Left lobe of liver (tissue), 2 donors: Measurements from ENCODE around the gene PANK3. TPM values are rescaled to one million over a fixed set of nuclear protein-coding genes. Genes with fewer than 3 reads are reported as not detected.
A peak's percentile ranks its signal among the peaks of the same experiment; 100 is the strongest.
"Not testable (repeated sequence)": the region's sequence is repeated elsewhere in the genome, so short reads cannot be mapped to it uniquely, and the experiment has no call there.

Experiments
- ATAC-seq: fragments of 200-7000 bp; cut with Tn5 transposase; one replicate; pipeline ENCODE4 v1.9.1; 2020; ENCODE audit warnings: mild to moderate bottlenecking, moderate library complexity
- DNase-seq: peaks from one replicate; pipeline ENCODE4 v3.0.0-alpha.2; 2020; ENCODE audit warnings: low spot score
- total RNA-seq: library from RNA; stranded (reverse); gene quantifications from one replicate; pipeline ENCODE4 v1.2.1, GENCODE V29; 2021
- donor health status: DM: no; HTN: no; CAD: no; lungs with moderate emphysema.
- donor health status: DM: no; HTN: yes; CAD: no.

Gene PANK3
- total RNA-seq, 1 donor from 2014 or later, result 41.3 TPM

- DNase-seq, ATAC-seq: not testable (repeated sequence)
These were observed 17.0 kb upstream of the PANK3 start for GRCh38 chr5:168596122-168596521.

- peak; percentile 86 for ATAC-seq
- DNase-seq, result peak; percentile 94
These were observed 12.8 kb upstream of the PANK3 start for GRCh38 chr5:168592014-168592368.

GRCh38 chr5:168591302-168592013, 12.3 kb upstream of the PANK3 start:
- ATAC-seq (peak; percentile 24), DNase-seq (no peak)

- ATAC-seq (peak; percentile 82), DNase-seq (peak; percentile 66)
These were observed 11.5 kb upstream of the PANK3 start for GRCh38 chr5:168590666-168591065.

DNA sequence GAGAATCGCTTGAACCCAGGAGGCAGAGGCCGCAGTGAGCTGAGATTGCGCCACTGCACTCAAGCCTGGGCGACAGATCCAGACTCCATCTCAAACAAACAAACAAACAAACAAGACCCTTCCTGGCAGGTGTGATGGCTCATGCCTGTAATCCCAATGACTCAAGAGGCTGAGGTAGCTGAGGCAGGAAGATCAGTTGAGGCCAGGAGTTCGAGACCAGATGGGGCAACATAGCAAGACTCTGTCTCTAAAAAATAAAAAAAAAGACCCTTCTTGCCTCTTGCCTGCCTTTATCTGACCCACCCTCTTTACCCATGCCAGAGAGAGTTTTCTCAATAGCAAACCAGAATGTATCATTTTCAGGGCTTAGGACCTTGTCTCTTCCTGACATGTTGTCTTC, 8.8 kb upstream of the PANK3 start:
- DNase-seq (no peak), ATAC-seq (no peak)

GRCh38 chr5:168585119-168585856, 6.1 kb upstream of the PANK3 start:
- DNase-seq (no peak), ATAC-seq (no peak)

DNA sequence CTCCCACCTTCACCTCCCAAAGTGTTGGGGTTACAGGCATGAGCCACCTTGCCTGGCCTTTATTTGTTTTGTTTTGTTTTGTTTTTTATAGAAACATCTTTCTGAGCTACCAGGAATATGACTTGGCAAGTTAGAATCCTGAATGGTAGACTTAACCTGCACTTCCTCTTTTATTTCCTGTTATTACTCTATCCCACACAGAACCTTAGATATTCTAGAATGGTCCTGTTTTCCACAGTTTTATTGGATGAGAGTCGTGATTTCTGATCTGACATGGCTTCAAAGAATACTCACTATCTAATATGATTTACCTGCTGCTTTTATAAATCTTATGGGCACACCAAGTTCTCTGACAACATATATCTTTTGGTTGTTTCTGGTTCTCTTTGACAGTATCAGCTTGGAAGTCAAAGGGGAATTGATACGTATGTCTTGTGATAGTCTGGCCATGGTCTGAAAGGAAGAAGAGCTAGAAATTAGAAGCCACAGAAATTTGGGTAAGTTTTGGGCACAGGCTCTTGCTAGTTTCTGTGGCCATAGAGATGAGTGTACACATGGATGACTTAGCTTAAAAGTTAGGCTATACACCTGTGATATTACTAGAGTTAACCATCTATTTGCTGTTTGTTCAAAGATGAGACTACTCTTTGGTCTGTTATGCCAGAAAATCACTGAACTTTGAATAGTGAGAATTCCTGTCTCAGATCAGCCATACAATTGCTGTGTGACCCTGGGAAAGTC, 4.7 kb upstream of the PANK3 start:
- ATAC-seq, result no peak

GRCh38 chr5:168580814-168581469, 1.8 kb upstream of the PANK3 start:
- not testable (repeated sequence) for DNase-seq, ATAC-seq

More for the DNA sequence above, 4.7 kb upstream of the PANK3 start:
- no peak for DNase-seq

DNA sequence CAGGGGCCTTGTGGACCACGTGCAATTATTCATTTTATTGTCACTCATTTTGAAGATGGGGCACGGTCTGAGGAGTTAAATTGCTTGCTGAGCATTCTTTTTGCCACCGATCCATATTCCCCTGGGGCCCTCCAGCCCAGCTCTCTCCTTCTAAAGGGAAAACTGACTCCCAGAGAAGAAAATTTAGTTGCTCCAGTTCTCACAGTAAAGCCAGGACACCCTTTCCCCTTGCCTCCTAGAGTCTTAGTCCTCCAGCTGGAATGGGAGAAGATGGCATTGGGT, 1.0 kb upstream of the PANK3 start:
- ATAC-seq, result no peak
- no peak for DNase-seq

DNA sequence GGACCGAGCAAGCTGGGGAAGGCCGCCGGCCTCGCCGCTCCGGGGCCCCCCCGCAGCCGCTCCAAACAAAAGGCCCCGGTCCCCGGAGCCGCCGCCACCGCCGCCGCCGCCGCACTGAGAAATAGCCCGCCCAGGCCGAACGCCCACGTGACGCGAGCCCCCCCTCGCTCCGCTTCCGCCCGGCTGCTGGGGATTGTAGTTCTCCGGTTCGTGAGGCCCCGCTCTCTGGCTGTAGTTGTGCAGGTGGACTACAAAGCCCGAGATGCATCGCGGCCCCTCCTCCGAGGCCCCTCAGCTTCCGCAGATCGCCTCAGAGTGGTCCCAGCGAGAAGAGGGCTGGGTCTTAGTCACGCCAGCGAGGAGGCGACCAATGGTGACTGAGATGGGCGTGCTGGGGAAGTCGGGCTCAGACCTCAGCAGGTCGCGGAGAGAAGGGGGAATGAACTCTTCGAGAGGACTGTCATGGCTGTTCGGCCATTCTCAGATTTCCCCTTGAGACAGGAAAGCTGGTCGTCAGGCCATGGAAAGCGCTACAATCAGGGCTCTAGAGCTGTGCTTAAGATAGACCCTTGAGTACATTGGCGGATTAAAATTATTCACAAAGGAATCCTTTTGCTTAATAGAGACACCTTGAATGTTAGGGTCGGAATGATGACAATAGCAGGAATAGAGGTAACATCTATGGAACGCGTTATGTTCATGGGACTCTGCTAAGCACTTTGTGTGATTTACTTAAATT, 489 bp upstream of the PANK3 start:
- peak; percentile 92 for ATAC-seq
- DNase-seq, result peak; percentile 99

GRCh38 chr5:168578006-168578405, 1.2 kb downstream of the PANK3 start:
- ATAC-seq (no peak), DNase-seq (no peak)

- DNase-seq (no peak), ATAC-seq (no peak)
These were observed 3.5 kb downstream of the PANK3 start for GRCh38 chr5:168575391-168576372.

GRCh38 chr5:168574156-168574555, 5.0 kb downstream of the PANK3 start:
- not testable (repeated sequence) for ATAC-seq, DNase-seq

- not testable (repeated sequence) for ATAC-seq, DNase-seq
These were observed 5.5 kb downstream of the PANK3 start for GRCh38 chr5:168573663-168574062.

DNA sequence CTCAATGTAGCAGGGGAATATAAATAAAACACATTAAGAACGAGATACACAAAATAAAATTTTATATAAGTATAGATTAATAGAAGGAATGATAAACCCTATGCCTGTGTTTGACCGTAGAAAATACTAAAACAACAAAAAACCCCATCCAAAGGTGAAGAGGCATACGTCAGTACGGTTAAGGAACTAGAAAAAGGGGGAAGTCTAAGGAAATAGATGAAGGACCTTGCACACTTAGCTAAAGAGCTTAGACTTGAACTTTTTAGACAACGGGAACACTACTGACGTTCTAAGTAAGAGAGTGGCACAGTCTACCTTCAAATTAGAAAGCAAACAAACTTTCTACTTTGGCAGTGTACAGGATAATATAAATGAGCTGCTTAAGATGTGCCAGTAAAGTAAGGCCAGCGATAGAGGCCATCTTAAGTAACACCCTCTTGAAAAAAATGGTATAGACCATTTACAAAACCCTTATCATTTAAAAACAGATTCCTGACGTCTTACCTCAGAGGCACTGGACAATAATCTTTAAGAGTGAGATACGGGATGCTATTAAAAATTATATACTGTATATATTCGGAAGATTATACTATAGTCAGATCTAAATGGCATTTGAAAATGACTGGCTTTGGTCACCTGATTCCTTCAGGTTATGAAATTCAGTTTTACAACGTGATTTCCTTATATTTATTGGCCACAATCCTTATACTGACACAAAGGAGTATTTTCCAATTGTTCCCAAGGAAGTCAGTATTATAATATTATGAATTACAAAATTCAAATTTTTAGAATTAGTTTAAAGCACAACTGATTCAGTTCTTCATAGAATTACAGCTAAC, 8.5 kb downstream of the PANK3 start:
- ATAC-seq (no peak), DNase-seq (no peak)

GRCh38 chr5:168568738-168569137, 10.4 kb downstream of the PANK3 start:
- ATAC-seq (peak; percentile 70), DNase-seq (no peak)

DNA sequence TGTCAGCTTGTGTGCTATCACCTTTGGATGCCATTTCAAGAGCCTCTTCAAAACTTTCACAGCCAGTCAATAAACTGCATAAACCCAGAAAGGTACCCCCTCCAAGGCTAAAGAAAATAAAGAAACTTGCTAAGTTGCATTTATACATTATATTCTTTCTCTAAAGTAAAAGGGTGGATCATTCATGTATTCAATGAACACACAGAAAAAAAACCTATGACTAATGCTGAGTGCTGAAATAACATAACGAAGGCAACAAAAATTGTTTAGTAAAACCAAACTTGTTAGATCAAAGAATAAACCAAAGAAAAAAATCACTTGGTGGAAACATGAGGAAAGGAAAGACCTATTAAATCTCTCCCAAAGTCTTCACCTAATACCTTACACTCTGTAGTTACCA, 15.2 kb downstream of the PANK3 start:
- no peak for ATAC-seq

GRCh38 chr5:168562279-168562678, 16.9 kb downstream of the PANK3 start:
- DNase-seq (no peak), ATAC-seq (peak; percentile 50)

More for the DNA sequence above, 15.2 kb downstream of the PANK3 start:
- DNase-seq, result no peak
